Neural progenitor cell (in vitro differentiated cells): ENCODE measurements around the gene SF3A1. TPM values are rescaled to one million over a fixed set of nuclear protein-coding genes. Genes with fewer than 3 reads are reported as not detected.

Experiments
- DNase-seq: peaks from one replicate; pipeline ENCODE4 v3.0.0-alpha.2; 2016; ENCODE audit warnings: low spot score
- H2AFZ ChIP-seq: fragments of 200-600 bp; sonication (generic); replicated peaks from 2 replicates; pipeline ENCODE4 v1.6.1; 2016; ENCODE audit warnings: antibody characterized with exemption
- H3F3A ChIP-seq: fragments of 200-600 bp; sonication (generic); 2 replicates; pipeline ENCODE4 v1.6.1; 2016; ENCODE audit warnings: antibody characterized with exemption, low read depth
- H3K27ac ChIP-seq: fragments of 200-600 bp; sonication (generic); 2 replicates; pipeline ENCODE4 v1.5.1; 2016; ENCODE audit warnings: mild to moderate bottlenecking
- H3K27me3 ChIP-seq: fragments of 200-600 bp; sonication (generic); 2 replicates; pipeline ENCODE4 v1.6.1; 2016; ENCODE audit warnings: mild to moderate bottlenecking, moderate library complexity
- H3K36me3 ChIP-seq: fragments of 200-600 bp; sonication (generic); 2 replicates; pipeline ENCODE4 v1.5.1; 2016
- H3K4me1 ChIP-seq: fragments of 200-600 bp; sonication (generic); 2 replicates; pipeline ENCODE4 v1.6.1; 2016; ENCODE audit warnings: mixed run types
- H3K4me2 ChIP-seq: fragments of 200-600 bp; sonication (generic); 2 replicates; pipeline ENCODE4 v1.6.1; 2016
- H3K4me3 ChIP-seq: fragments of 200-600 bp; sonication (generic); 2 replicates; pipeline ENCODE4 v1.5.1; 2016
- H3K79me2 ChIP-seq: fragments of 200-600 bp; sonication (generic); 2 replicates; pipeline ENCODE4 v1.6.1; 2016; ENCODE audit warnings: low read depth
- H3K9ac ChIP-seq: fragments of 200-600 bp; sonication (generic); 2 replicates; pipeline ENCODE4 v1.6.1; 2016
- H3K9me3 ChIP-seq: fragments of 200-600 bp; sonication (generic); 2 replicates; pipeline ENCODE4 v1.5.1; 2016; ENCODE audit warnings: low read depth
- H4K20me1 ChIP-seq: fragments of 200-600 bp; sonication (generic); 2 replicates; pipeline ENCODE4 v1.6.1; 2016; ENCODE audit warnings: low read depth
- H3K27ac Mint-ChIP-seq: 3 replicates; pipeline ENCODE4 v1.8.0; 2021; ENCODE audit warnings: mixed read lengths
- H3K27me3 Mint-ChIP-seq: 2 replicates; pipeline ENCODE4 v1.8.0; 2022; ENCODE audit warnings: low read depth, mild to moderate bottlenecking, inconsistent platforms, moderate library complexity, mixed read lengths; ENCODE audit not compliant: insufficient read depth
- H3K36me3 Mint-ChIP-seq: 3 replicates; pipeline ENCODE4 v1.8.0; 2021; ENCODE audit warnings: mixed read lengths
- H3K4me1 Mint-ChIP-seq: 3 replicates; pipeline ENCODE4 v1.8.0; 2021; ENCODE audit warnings: mixed read lengths
- H3K4me3 Mint-ChIP-seq: 3 replicates; pipeline ENCODE4 v1.8.0; 2021; ENCODE audit warnings: mild to moderate bottlenecking, moderate library complexity, mixed read lengths
- H3K9me3 Mint-ChIP-seq: 3 replicates; pipeline ENCODE4 v1.8.0; 2020; ENCODE audit warnings: mixed read lengths
- EZH2 ChIP-seq: fragments of 200-600 bp; sonication (generic); IDR thresholded peaks from 2 replicates; pipeline ENCODE4 v1.6.1; 2017; ENCODE audit warnings: antibody characterized with exemption, mild to moderate bottlenecking, moderate library complexity
- EZH2phosphoT487 ChIP-seq: fragments of 200-600 bp; sonication (generic); IDR thresholded peaks from 2 replicates; pipeline ENCODE4 v1.6.1; 2017; ENCODE audit warnings: antibody characterized with exemption
- total RNA-seq: library from RNA; depleted of rRNA; stranded (reverse); fragments of >200 nt; gene quantifications from 2 replicates; pipeline ENCODE4 v1.2.3, GENCODE V29; 2015; ENCODE audit warnings: low replicate concordance
- TF ChIP-seq, protein P1 (sequence below): fragments of 200-600 bp; sonication (generic); IDR thresholded peaks from 2 replicates; pipeline ENCODE4 v1.5.1; 2017; ENCODE audit warnings: antibody characterized with exemption, mild to moderate bottlenecking

SF3A1 gene
- total RNA-seq, 1 donor from 2014 or later, result 29.2 TPM

DNA sequence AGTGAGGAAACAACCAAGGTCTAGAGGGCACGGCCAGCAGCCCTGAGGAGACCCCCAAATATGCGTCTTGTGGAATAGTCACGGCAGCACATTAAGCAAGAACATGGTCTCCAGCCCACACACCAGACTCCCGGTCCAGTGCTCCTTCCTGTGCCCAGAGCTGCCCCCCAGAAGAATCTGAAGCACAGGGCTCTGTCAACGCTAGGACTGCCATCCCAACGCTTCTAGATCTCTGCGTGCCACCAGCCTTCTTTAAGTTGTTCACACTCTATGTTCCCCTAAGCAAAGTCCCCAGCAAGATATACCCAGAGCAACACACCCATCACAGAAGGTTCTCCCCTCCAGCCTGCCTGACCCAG is 36.6 kb upstream of the SF3A1 start:
- Histone ChIP-seq H3K36me3 (no peaks in the 10 kb centered on the region), H2AFZ (no peak overlapping the region), H3K4me2 (peak overlapping the region; percentile 78), H3K9me3 (no peaks in the 10 kb centered on the region), H3K27me3 (peaks cover 34% of the 10 kb centered on the region), H3K4me3 (peak overlapping the region; percentile 28), H3F3A (peaks cover 39% of the 10 kb centered on the region), H4K20me1 (no peaks in the 10 kb centered on the region), H3K9ac (no peak overlapping the region), H3K4me1 (peaks cover 38% of the 10 kb centered on the region), H3K27ac (peak overlapping the region; percentile 71), H3K79me2 (no peaks in the 10 kb centered on the region)
- Mint-ChIP-seq H3K4me3 (peak overlapping the region; percentile 61), H3K4me1 (peaks cover 51% of the 10 kb centered on the region), H3K9me3 (peaks cover 6% of the 10 kb centered on the region), H3K27me3 (peaks cover 7% of the 10 kb centered on the region), H3K36me3 (no peaks in the 10 kb centered on the region), H3K27ac (peak overlapping the region; percentile 96)
- DNase-seq, result no peak
- TF ChIP-seq EZH2phosphoT487 (no peak), EZH2 (no peak)
- TF ChIP-seq, protein P1, sequence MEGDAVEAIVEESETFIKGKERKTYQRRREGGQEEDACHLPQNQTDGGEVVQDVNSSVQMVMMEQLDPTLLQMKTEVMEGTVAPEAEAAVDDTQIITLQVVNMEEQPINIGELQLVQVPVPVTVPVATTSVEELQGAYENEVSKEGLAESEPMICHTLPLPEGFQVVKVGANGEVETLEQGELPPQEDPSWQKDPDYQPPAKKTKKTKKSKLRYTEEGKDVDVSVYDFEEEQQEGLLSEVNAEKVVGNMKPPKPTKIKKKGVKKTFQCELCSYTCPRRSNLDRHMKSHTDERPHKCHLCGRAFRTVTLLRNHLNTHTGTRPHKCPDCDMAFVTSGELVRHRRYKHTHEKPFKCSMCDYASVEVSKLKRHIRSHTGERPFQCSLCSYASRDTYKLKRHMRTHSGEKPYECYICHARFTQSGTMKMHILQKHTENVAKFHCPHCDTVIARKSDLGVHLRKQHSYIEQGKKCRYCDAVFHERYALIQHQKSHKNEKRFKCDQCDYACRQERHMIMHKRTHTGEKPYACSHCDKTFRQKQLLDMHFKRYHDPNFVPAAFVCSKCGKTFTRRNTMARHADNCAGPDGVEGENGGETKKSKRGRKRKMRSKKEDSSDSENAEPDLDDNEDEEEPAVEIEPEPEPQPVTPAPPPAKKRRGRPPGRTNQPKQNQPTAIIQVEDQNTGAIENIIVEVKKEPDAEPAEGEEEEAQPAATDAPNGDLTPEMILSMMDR, result no peak

DNA sequence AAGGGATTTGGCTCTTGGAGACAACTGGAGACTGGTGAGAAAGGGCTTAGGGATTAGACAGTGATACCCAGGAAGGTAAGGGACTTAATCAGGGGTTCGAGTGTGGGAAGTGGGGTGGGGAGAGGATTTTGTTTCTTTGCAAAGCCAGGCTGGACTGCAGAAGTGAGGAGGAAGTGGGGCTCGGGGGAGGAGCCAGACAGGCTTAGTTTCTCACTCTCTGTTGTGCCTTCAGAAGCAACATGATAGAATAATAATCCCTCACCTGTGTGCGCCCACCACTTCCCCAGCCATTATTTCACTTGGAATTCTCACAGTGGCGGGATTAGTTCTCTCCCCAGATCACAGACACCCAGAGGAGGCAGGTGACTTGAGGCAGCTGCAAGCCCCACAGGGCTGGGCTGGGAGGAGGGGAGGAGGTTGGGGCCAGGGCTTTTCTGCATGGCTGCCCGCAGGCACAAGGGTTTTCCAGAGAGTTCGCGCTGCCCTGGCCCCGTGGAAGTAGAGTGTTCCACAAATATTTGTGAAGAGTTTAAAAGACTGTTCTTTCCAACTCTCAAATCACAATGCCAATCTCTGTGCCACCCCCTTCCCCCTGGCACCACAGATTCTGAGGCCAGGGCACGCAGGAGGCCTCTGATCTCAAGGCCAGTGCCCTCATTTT is 36.1 kb upstream of the SF3A1 start:
- H3K4me3 Mint-ChIP-seq, result peak overlapping the region; percentile 62
- Histone ChIP-seq H2AFZ (no peak overlapping the region), H4K20me1 (no peaks in the 10 kb centered on the region), H3K4me2 (peak overlapping the region; percentile 78), H3K4me3 (peak overlapping the region; percentile 28), H3K27me3 (peaks cover 29% of the 10 kb centered on the region), H3F3A (peaks cover 39% of the 10 kb centered on the region), H3K9me3 (no peaks in the 10 kb centered on the region), H3K4me1 (peaks cover 33% of the 10 kb centered on the region), H3K79me2 (no peaks in the 10 kb centered on the region), H3K36me3 (no peaks in the 10 kb centered on the region), H3K27ac (peak overlapping the region; percentile 71), H3K9ac (no peak overlapping the region)
- peak; percentile 81 for DNase-seq
- TF ChIP-seq, protein P1, result no peak
- TF ChIP-seq EZH2phosphoT487, result peak; percentile 65
- peaks cover 5% of the 10 kb centered on the region for H3K27me3 Mint-ChIP-seq
- H3K36me3 Mint-ChIP-seq, result no peaks in the 10 kb centered on the region
- H3K27ac Mint-ChIP-seq, result peak overlapping the region; percentile 96
- peaks cover 46% of the 10 kb centered on the region for H3K4me1 Mint-ChIP-seq
- peaks cover 6% of the 10 kb centered on the region for H3K9me3 Mint-ChIP-seq

DNA sequence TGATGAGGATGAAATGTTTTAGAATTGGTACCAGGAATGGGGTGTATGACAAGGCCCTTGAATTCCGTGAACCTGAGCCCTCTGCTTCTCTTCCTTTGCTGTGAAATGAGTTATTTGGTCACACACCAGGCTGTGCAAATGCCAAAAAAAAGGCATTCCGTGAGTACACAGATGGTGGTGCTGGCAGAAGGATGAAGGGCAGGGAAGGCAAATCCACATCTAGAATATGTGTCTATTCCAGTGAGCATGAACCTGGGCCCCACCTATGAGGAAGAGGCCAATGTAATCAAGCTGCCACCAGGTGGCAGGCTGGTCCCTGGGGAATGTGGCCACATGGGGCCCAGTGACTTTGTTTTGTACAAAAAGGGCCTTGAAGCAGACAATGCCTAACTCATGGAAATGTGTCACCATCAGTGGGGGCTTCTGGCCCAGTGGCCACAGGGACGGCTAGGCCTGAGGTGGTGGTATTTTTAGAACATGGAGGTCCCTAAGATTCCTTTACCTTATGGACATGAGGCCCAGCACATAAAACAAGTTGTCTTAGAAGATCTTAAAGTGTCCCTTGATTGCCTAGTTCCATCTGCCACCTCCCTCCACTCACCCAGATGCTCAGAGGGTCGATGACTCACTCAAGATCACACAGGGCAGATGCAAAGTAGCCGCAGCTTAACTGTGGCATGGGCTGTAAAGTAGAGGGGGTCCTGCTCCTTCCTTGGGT is 34.4 kb upstream of the SF3A1 start:
- Mint-ChIP-seq H3K27me3 (peaks cover 5% of the 10 kb centered on the region), H3K9me3 (peaks cover 6% of the 10 kb centered on the region), H3K36me3 (no peaks in the 10 kb centered on the region), H3K4me1 (peaks cover 44% of the 10 kb centered on the region), H3K27ac (peak overlapping the region; percentile 83), H3K4me3 (no peak overlapping the region)
- DNase-seq, result peak; percentile 75
- Histone ChIP-seq H3K9me3 (no peaks in the 10 kb centered on the region), H3K9ac (no peak overlapping the region), H2AFZ (no peak overlapping the region), H3K36me3 (no peaks in the 10 kb centered on the region), H4K20me1 (no peaks in the 10 kb centered on the region), H3K27ac (no peak overlapping the region), H3F3A (peaks cover 35% of the 10 kb centered on the region), H3K79me2 (no peaks in the 10 kb centered on the region), H3K4me1 (peaks cover 30% of the 10 kb centered on the region), H3K4me3 (no peak overlapping the region), H3K27me3 (peaks cover 12% of the 10 kb centered on the region), H3K4me2 (no peak overlapping the region)
- no peak for TF ChIP-seq EZH2phosphoT487
- TF ChIP-seq, protein P1, result peak; percentile 64
- no peak for TF ChIP-seq EZH2
